ENCODE measurements around the gene ST8SIA2. TPM values are rescaled to one million over a fixed set of nuclear protein-coding genes. Genes with fewer than 3 reads are reported as not detected.

Gene ST8SIA2
- total and polyA plus RNA-seq, 12 donors, result 0.07 to 0.83 (median 0.34) TPM; not detected in 5

DNA sequence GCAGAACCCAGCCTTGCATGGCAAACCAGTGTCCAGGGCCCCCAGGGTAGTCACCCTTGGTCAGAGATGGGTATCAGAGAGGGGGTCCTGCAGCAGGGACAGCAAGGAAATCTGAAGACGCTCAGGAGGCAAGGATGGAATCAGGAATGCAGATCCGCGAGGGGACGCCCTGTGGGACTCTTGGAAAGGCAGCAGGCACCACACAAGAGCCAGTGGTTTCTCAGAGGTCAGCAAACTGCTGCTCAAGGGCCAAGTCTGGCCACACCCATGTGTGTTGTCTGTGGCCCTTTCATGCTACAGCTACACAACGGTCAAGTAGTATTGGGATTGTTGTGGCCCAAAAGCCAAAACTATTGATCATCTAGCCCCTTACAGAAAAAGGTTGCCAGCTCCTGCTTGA is 69.7 kb downstream of the ST8SIA2 start:
- no peaks in the 10 kb centered on the region for H3K27me3 ChIP-seq
- 70 to 92% (median 87%) methylated on average over 4 to 5 of the region's 5 CpGs for WGBS, 4 donors
- no peak overlapping the region for H3K4me3 ChIP-seq
- no peak overlapping the region for H3K27ac ChIP-seq
- peak in 1 of 7 donors; percentile 33 for DNase-seq
- intact Hi-C loops (cut with DNase I), result no loop called here
- no peaks in the 10 kb centered on the region for H3K9me3 ChIP-seq (replicated peaks in 1 of 3)
- TF ChIP-seq, protein P1, sequence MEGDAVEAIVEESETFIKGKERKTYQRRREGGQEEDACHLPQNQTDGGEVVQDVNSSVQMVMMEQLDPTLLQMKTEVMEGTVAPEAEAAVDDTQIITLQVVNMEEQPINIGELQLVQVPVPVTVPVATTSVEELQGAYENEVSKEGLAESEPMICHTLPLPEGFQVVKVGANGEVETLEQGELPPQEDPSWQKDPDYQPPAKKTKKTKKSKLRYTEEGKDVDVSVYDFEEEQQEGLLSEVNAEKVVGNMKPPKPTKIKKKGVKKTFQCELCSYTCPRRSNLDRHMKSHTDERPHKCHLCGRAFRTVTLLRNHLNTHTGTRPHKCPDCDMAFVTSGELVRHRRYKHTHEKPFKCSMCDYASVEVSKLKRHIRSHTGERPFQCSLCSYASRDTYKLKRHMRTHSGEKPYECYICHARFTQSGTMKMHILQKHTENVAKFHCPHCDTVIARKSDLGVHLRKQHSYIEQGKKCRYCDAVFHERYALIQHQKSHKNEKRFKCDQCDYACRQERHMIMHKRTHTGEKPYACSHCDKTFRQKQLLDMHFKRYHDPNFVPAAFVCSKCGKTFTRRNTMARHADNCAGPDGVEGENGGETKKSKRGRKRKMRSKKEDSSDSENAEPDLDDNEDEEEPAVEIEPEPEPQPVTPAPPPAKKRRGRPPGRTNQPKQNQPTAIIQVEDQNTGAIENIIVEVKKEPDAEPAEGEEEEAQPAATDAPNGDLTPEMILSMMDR (IDR thresholded peaks at IDR 0.05), result no peak
- no peak for TF ChIP-seq POLR2A (IDR thresholded peaks at IDR 0.05)
- no peaks in the 10 kb centered on the region for H3K4me1 ChIP-seq (replicated peaks in 1 of 2)
- no peaks in the 10 kb centered on the region for H3K36me3 ChIP-seq (replicated peaks in 1 of 2)

DNA sequence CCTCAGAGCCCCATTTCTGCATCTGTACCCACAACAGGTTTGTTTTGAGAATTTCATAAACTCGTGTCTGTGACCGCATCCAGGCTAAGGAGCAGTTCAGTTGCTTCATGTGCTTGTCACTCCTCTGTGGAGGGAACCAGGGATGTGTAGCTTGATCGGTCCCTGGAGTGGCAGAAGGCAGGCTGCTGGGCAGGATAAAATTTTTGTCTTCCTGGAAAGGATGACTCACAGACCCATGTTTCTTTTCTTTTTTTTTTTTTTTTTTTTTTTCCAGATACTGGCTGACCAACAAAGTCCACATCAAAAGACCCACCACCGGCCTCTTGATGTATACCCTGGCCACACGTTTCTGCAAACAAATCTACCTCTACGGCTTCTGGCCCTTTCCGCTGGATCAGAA is 70.1 kb downstream of the ST8SIA2 start:
- TF ChIP-seq, protein P1 (IDR thresholded peaks at IDR 0.05), result no peak
- TF ChIP-seq POLR2A (IDR thresholded peaks at IDR 0.05), result no peak
- H3K9me3 ChIP-seq (replicated peaks in 1 of 3), result no peaks in the 10 kb centered on the region
- H3K27ac ChIP-seq, result no peak overlapping the region
- H3K4me1 ChIP-seq (replicated peaks in 1 of 2), result no peaks in the 10 kb centered on the region
- H3K4me3 ChIP-seq, result no peak overlapping the region
- H3K36me3 ChIP-seq (replicated peaks in 1 of 2), result no peaks in the 10 kb centered on the region
- intact Hi-C loops (cut with DNase I), result no loop called here
- peak in 1 of 7 donors; percentile 7 for DNase-seq
- H3K27me3 ChIP-seq, result no peaks in the 10 kb centered on the region
- 82 to 85% (median 84%) methylated on average over 7 of the region's 7 CpGs for WGBS, 4 donors

DNA sequence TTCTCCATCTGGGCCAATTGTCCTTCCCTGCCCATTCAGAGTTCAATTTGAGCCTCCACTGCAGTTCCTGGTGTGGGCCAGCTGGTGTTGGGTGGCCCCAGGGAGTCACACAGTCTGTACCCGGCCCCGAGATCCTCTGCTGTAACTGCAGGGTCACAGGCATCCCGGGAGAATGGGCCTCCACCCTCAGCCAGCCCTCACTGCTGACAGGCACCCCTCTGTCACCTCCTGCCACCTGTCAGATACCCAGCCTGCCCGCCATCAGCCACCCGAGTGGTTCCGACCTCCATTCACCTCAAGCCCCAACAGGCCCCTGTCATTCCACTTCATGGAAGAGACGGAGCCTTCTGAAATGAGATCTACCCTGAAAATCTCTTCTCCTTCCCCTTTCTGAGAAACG is 73.2 kb downstream of the ST8SIA2 start:
- DNase-seq, result peak in 1 of 7 donors; percentile 31
- Histone ChIP-seq H3K4me1 (replicated peaks in 1 of 2) (no peaks in the 10 kb centered on the region), H3K9me3 (replicated peaks in 1 of 3) (no peaks in the 10 kb centered on the region), H3K27ac (no peak overlapping the region), H3K4me3 (no peak overlapping the region), H3K27me3 (no peaks in the 10 kb centered on the region), H3K36me3 (replicated peaks in 1 of 2) (no peaks in the 10 kb centered on the region)
- TF ChIP-seq, protein P1 (IDR thresholded peaks at IDR 0.05), result no peak
- TF ChIP-seq POLR2A (IDR thresholded peaks at IDR 0.05), result no peak
- intact Hi-C loops (cut with DNase I), result no loop called here
- WGBS, 4 donors, result 78 to 86% (median 85%) methylated on average over 5 to 8 of the region's 8 CpGs

DNA sequence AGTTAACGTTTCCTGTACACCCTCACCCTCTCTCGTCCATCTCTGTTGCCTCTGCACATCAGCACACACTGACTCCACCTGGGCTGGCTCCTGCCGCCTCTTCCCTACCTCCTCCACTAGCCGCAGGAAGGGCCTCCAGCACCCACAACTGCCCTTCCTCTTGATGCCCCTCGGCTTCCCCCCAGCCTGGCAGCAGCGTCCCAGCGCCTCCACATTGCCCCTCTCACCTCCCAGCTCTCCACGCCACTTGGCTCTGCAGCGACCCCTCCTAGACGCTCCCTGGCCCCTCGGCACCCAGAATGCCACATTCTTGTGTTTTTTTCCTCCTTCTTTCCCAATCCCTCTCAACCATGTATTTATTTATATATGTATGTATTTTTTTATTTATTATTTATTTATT is 73.6 kb downstream of the ST8SIA2 start:
- DNase-seq, result no peak
- Histone ChIP-seq H3K4me1 (replicated peaks in 1 of 2) (no peaks in the 10 kb centered on the region), H3K27ac (no peak overlapping the region), H3K36me3 (replicated peaks in 1 of 2) (no peaks in the 10 kb centered on the region), H3K9me3 (replicated peaks in 1 of 3) (no peaks in the 10 kb centered on the region), H3K27me3 (no peaks in the 10 kb centered on the region), H3K4me3 (no peak overlapping the region)
- WGBS, 4 donors, result 74 to 88% (median 84%) methylated on average over 11 of the region's 11 CpGs
- TF ChIP-seq POLR2A (IDR thresholded peaks at IDR 0.05), result no peak
- TF ChIP-seq, protein P1 (IDR thresholded peaks at IDR 0.05), result no peak
- intact Hi-C loops (cut with DNase I), result no loop called here

All from adrenal gland (tissue), 12 donors.